Raji (cell line): Measurements from ENCODE around the gene PRDM16.

ENCODE experiments used
- POLR2A ChIP-seq: IDR thresholded peaks from 2 replicates; pipeline ENCODE4 v1.6.1; 2011; ENCODE audit warnings: low read depth, low read length, control low read depth; ENCODE audit not compliant: insufficient read depth

PRDM16 gene

DNA sequence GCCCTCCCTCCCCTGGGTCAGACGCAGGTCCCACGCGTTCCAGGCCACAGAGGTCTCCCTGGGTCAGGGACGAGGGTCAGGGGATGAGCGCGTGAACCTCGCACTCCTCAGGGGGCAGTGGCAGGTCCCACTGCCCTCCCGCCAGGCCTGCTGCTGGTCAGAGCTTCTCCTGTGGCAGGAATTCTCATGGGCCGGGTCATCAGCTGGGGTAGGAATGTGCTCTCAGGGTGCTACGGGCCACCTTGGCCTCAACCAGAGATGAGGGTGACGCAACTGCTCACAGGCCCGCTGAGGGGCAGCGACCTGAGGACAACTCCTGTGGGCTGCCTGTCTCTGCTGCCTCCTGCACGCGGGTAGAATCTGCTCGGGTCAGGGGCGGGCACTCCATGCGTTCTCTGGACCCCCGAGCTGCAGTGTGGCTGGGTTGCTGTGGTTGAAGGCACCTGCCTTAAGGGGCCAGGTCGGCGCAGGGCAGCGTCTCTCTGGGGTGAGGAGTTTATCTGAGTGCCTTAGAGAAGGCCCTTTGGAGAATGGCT lies 128.8 kb downstream of the PRDM16 start:
- no peak for TF ChIP-seq POLR2A

DNA sequence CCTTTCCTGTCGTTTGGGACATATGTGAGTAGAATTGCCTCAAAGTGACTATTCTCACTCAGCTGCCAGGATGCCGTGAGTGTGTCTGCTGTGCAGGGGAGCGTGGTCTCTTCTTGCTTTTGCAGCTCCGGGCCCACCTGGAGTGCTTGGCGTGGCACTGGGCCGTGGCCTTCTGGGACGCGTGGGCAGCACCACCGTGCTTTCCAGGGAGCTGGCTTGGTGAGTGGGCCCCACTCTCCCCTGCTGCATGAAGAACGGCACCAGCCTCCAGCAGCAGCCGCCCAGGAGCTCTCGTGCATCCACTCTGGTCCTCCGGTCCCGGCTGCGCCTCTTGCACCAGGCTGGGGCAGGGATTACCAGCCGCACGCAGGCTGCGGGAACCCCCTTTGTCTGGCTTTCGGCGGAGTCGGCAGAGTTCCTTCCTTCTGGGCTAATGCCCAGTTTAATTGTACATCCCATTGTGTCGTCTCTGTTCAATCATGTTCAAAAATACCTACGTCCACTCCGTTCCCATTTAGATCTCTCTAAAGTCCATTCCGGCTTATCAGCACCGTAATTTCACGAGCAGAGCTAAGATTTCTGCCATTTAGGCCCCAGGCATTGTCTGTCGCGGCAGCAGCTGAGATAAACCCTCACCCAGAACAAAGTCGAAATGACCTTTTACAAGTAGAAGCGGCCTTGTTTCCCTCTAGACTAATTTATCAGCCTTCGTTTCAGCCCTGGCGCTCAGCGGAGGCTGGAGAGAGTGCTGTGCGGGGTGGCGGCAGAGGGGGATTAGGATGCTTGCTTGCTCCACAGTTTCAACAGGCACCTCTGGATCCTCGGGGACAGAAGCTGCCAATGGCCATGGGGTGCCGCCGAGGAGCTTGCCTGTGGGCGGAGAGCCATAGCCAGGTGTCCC lies 129.6 kb downstream of the PRDM16 start:
- TF ChIP-seq POLR2A: no peak

DNA sequence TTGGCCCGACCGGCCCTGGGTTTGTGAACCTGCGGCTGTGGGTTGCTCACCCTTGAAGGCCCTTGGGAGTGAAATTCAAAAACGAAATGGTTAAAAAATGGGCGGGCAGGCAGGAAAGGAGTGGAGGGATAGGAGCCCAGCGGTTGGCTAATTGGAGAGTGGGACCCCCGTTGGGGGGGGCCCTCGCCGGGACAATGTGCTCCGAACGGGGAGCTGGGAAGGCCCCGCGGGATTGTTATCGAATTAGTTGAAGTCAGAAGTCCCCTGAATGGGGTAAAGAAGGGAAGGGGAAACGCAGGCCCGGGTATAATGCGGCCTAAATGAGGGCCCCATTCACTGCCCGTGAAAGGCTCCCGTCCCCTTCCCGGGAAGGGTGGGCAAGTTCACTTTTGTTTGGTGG lies 135.7 kb downstream of the PRDM16 start:
- no peak for TF ChIP-seq POLR2A

DNA sequence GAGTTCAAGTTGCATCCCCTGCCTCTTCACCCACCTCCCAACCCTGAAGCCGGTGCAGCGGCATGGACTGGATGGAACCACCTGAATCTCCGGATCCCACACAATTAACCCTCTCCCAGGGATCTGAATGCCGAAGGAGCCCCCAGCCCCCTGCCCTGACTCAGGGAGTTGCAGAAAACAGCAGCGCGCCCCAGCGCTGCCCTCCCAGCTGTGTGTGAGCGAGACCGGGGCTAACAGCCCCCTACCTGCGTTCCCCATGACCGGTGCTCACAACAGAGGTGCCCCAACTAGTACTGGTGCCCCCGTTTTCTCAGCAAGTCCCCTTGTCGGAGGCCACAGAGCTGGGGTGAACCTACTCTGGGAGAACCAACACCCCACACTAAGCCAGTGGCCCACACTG lies 136.8 kb downstream of the PRDM16 start:
- no peak for TF ChIP-seq POLR2A

DNA sequence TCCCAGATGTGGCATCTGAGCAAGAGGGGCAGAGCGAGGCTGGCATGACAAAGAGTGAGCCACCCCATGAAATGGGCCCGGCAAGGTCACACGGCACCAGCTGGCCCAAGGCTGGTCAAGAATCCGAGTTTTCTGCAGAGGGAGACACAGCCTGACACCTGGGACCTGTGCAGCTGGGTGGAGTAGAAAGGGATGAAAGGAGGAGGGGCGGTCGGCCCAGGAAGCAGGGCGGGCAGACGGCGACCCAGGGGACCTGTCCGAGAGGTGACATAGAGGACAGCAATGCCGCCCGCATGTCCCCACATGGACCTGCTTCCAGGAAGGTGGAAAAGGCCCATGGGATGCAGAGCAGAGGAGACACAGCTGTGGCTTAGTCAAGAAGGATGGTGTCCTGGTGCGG lies 137.7 kb downstream of the PRDM16 start:
- no peak for TF ChIP-seq POLR2A

DNA sequence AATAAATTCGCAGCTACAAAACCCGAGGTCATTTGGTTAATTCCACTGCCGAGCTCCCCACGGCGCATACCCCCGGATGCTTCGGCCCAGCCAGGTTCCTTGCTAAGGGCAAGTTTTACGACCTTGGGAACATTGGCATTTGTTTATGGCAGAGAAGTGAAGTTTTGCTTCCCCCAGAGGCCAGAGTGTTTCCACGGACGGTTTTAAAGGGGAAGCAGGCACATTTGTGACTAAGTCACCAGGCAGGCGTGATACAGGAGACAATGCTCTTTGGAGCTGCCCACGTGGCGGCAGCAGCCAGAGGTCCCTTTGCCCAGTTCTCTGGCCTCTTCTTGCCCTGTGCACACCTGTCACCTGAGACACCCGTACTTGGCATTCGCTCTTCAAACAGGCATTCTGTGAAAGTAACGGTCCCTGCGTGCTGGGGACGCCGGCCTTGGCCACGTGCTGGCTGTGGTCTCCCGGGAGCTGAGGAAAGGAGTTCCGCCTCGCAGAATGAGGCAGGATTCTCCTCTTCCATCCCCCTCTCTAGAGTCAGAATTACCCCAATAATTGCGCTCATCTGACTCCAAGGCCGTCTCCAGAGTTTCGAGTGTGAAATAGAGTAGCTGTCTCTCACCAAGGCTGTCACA lies 138.3 kb downstream of the PRDM16 start:
- no peak for TF ChIP-seq POLR2A

DNA sequence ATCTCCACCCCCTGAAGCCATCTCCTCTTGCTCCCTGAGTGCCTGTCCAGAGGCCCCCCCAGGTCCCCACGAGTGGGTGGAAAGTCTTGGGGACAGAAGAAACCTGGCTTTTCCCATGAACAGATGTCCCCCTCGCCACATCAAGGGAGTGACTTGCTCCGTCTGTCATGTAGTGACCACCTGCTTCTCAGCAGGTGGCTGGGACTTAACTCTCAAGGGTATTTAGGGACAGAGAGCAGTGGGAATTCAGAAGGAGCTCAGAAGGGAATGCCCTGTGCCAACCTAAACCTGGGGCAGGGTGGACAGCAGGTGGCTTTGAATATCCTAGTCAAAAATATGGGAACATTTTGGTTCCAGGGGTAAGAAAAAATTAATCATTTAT lies 139.8 kb downstream of the PRDM16 start:
- no peak for TF ChIP-seq POLR2A

DNA sequence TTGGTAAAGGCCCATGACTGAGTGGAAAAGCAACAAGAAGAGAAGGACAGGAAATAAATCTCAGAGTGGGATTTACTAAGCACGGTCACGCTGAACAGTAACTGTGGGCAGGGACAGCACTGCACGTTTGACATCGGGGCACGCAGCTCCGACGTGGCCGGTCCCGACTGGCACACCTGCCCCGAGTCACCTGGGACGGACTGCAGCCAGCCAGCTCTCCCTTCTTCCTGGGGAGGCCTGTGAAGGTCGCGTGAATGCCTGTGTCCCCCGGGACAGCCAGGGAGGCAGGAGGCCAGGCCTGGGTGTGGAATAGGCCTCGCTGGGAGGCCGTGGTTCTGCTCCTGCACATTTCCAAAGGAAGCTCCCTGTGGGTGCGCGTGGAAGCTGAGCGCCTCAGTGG lies 140.2 kb downstream of the PRDM16 start:
- TF ChIP-seq POLR2A: no peak

DNA sequence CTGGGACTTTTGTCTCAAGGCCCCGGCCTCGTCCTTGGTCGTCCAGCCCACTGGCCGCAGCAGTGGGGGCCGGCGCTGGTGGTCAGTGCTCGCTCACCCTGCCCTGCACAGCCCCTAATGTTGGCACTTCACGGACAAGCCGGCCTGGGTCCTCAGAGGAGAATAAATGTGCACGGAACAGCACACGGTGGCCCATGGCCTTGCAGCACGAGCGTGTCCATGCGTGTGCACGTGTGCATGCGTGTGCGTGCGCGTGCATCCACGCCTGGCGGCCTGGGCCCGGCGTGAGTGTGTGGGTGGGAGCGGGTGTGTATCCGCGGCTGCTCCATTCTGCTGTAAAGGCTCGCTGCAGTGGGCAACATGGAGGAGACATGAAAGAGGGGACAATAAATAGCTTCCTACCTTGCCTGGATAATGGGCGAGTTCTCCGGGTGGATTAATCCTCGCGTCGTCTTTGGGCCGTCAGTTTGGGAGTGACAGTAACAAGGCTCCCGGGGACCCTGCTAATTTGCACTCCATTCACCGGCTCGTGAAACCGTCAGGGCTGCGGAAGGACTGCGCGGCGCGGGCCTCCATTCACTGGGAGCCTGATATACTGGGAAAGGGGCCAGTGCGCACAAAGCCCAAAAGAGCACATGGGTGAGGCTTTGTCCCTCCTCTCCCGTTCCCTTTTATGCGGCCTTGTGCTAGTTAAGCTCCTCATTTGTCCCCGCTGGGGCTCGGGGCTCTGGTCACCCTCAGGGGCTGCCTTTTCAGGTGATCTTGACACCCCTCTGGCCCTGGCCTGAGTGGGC lies 142.8 kb downstream of the PRDM16 start:
- TF ChIP-seq POLR2A: no peak

DNA sequence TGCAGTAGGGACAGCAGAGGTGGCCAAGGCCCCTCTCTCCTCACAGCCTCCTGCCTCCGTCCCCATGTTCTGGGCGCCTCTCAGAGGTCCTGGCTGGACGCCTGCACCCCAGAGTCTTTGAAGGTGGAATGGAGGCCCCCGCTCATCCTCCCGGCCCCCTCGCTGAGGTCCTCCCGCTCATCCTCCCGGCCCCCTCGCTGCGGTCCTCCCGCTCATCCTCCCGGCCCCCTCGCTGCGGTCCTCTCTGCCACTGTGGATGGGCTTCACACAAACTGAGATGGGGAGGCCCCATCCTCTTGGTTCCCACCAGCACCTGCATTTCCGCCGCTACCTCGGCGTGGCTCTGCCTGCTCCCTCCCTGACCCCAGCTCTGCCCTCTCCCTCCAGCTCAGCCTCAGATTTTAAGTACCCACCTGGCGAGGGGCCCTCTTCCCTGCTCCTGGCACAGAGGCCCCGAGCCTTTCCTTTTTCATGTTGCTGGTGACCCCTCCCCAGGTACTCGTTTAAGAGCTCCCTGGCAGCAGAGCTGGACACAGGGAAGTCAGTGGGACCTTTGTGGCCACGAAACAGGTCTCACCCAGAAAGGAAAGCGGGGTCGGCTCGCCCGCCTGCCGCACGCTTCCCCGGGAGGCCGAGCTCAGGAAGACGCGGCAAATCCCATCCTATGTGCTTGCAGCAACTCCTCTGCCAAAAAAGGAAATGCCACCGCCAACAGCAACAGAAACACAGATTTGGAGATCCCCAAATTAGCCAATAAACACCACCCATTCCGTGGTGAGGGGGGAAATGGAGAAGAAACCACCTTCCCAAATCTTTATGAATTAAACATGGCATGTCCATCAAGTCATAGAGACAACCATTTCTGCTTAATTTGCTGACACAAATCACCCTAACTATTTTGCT lies 143.7 kb downstream of the PRDM16 start:
- TF ChIP-seq POLR2A: no peak

DNA sequence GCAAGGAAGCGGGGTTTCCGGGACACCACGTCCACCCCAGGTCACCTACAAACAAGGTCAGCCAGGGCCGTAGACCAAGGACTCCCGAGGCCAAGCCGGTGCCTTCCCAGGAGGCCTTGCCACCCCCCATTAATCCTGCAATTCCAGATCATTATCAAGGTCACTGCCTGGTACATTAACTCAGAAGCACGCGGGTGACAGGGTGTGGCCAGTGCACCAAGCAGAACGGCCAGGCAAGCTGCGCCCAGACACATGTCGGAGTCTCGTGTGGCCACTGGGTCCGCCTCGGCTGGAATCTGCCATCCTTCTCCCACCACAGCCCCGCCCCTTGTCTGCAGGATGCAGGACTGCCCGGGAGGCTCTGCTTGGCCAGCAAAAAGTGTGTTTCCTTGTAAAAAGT lies 144.7 kb downstream of the PRDM16 start:
- no peak for TF ChIP-seq POLR2A

DNA sequence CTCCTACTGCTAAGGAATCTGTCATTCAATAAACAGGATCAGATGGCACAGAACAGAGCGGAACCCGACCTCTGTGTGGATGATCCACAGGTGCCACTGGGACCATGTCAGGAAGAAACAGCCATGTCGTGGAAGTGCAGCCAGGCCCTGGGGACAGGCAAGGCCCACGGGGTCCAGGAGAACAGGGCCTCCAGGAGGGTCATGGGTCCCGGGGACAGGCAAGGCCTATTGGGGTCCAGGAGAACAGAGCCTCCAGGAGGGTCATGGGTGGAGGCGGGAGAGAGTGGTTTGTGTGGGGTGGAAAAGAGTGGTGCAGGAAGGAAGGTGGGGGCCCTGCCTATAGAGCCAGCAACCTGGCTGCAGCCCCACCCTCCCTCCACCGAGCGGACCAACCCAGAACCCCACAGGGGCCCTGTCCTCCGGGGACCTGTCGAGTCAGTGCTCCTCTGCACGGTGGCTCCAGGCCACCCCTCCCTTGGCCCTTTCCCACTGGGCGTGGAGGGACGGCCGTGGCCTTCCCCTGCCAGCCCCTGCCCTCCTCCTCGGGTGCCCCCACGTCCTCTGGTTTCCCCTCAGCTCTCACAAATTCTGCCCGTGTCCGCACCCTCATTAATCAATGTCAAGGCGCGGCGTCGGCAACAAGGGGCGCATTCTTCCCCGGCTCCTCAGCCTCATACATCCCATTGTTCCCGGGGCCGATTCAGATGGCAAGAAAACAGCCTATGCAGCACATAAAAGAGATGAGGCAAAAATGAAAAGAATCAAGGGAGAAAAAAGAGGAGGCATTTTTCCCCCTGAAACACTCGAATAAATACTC lies 146.4 kb downstream of the PRDM16 start:
- no peak for TF ChIP-seq POLR2A

DNA sequence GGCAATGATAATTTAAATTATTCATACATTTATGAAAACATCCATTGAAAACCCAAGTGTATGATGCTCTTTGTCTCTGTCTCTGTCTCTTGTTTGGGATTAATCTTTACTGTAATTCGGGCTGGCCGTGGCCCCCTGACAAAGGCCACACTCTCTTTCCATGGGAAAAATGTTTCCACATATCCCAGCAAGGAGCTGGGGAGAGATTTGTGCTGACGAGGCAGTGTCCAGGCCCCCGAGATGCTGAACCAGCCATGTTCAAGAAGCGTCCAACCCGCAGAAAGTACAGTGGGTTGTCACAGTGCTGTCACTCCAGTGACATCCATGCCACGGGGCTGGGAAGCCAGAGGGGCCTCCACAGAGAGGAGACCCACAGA lies 147.0 kb downstream of the PRDM16 start:
- no peak for TF ChIP-seq POLR2A

DNA sequence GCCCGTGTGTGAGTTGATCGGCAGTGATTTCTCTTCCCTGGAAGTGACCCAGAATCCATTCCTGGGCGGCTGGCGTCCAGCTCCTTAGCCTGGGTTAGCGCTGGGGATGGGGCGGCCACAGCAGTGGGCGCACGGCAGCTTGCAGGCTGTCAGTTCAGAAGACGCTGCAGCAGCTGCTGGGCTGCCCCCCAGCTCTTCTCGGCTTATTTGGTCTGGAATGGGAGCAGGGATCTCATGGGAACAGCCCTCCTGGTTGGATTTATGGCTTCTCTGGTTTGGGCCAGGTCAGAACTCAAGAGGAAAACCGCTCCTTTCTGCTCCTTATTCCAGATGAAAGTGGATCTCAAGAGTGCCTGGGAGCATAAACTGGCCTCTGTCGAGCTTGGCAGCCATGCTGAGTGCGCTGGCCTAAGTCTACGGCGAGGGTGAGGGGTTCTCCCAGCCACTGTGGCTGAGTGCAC lies 148.2 kb downstream of the PRDM16 start:
- TF ChIP-seq POLR2A: no peak
